H1 (cell line): ENCODE measurements around the gene ZNF546. TPM values are rescaled to one million over a fixed set of nuclear protein-coding genes. Genes with fewer than 3 reads are reported as not detected.

Experiments used
- KDM4A ChIP-seq: IDR thresholded peaks from one replicate; pipeline ENCODE4 v1.7.1; 2012; ENCODE audit warnings: low read depth, mild to moderate bottlenecking, moderate library complexity, low read length, inconsistent platforms; ENCODE audit not compliant: severe bottlenecking
- PHF8 ChIP-seq: fragments of 200-600 bp; sonication (generic); conservative IDR thresholded peaks from 2 replicates; pipeline ENCODE4 v1.7.1; 2012; ENCODE audit warnings: low read depth, mild to moderate bottlenecking, inconsistent platforms, low read length, moderate library complexity
- polyA plus RNA-seq, 7 experiments: library from polyadenylated mRNA; depleted of rRNA in 3 of 7; stranded (reverse) in 5 of 7; unstranded in 2 of 7; fragments of >200 nt in 5 of 7; fragments of 200-250 nt in 2 of 7; gene quantifications; 1 replicate in 5 of 7; 2 replicates in 1 of 7; 4 replicates in 1 of 7; pipeline versions ENCODE4 v1.2.1 to v1.2.3, GENCODE V29; 2011 to 2013; ENCODE audit warnings: missing spikeins in 2 of 7, mixed read lengths in 2 of 7
- total RNA-seq: library from RNA; stranded (reverse); fragmentation: NEBNext Ultra II Directional; extraction: Animal tissue kit (Norgen Biotek cat#: 25700); gene quantifications from 2 replicates; pipeline ENCODE4 v1.2.1, GENCODE V29; 2021

Gene ZNF546
- total and polyA plus RNA-seq, 2 of the 8 experiments (the other 6 are each of a cell fraction or from before 2014, with no cell fraction given): 0.21 to 1.1 TPM

DNA sequence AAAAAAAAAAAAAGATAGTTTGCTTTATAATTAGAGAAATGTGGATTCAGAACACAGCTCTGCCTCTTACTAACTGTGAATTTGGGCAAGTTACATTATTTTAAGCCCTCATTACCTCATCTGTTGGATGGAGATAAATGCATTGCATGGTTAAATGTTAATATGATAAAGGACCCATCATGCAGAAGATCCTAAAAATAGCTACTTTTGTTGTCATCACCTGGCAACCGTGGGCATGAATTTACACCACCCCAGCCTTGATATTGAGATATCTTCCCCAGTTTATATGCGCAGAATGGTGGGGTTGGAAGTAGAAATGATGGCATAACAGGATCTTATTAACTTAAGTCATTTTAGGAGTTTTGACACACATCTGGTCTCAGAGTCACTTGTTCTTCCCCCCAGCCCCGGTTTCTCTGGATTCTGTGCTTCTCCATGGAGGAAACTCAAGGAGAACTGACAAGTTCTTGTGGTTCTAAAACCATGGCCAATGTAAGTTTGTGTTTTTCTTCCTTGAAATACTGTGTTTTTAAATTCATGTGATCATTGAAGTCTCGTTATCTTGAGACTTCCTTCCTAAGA is 8.9 kb downstream of the ZNF546 start (continued):
- no peak for TF ChIP-seq KDM4A
- TF ChIP-seq PHF8: no peak
